Vagina (tissue), 2 donors: Measurements from ENCODE around the gene NTM.

Experiments used
- CTCF ChIP-seq, 3 experiments: fragments of 450-650 bp in 2 of 3; fragments of 200-600 bp in 1 of 3; sonication (generic) in 1 of 3; IDR thresholded peaks; one replicate each; pipeline ENCODE4 v1.5.1; 2017 to 2019; ENCODE audit warnings: antibody characterized with exemption in 3 of 3, mild to moderate bottlenecking in 2 of 3, moderate library complexity in 2 of 3
- POLR2AphosphoS5 ChIP-seq, 2 donors: sonication (generic); formaldehyde crosslinking; IDR thresholded peaks; one replicate each; pipeline ENCODE4 v1.9.0; 2017; ENCODE audit warnings: antibody characterized with exemption in 2 of 2, mild to moderate bottlenecking in 2 of 2, low read depth in 1 of 2; ENCODE audit not compliant: insufficient read depth in 1 of 2

DNA sequence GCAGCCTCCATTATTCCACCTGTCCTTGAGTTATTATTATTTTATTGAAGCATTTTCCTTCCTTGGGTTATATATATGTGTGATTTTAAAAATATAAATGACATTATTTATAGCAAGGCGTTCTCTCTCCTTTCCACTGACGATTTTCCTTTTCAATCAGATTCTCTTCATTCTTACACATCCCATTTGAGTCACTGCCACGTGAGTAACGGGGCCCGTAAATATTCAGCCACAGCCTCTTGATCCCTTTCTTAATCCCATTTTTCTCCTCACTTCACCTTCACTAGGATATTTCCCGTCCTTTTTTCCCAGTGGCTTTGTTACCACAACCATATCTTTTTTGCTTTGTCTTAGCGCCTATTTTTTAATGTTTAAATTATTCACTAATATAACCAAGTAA lies 396.2 kb downstream of the NTM start:
- TF ChIP-seq CTCF (IDR thresholded peaks at IDR 0.05) (no peak), POLR2AphosphoS5 (IDR thresholded peaks at IDR 0.05; ENCODE audit: insufficient read depth in 1 of 2, low read depth in 1 of 2) (no peak)
